ENCODE data around the gene CRYBG2.

CRYBG2 gene

GRCh38 chr1:26297791-26298124, 56.2 kb downstream of the CRYBG2 start:
- no peaks in the 10 kb centered on the region for H3K36me3 ChIP-seq (ENCODE audit: low read depth)
- H3K9me3 ChIP-seq (ENCODE audit: severe bottlenecking): no peaks in the 10 kb centered on the region
- no peak for DNase-seq (ENCODE audit: low spot score)
- no peaks in the 10 kb centered on the region for H3K27me3 ChIP-seq (ENCODE audit: insufficient read depth, poor library complexity, severe bottlenecking)
- no peak overlapping the region for H3K4me3 ChIP-seq (ENCODE audit: severe bottlenecking)
- no peak for TF ChIP-seq CTCF (IDR thresholded peaks at IDR 0.05; ENCODE audit: poor library complexity, severe bottlenecking)
- no peak for ATAC-seq (ENCODE audit: low read depth)
- peaks cover 21% of the 10 kb centered on the region for H3K4me1 ChIP-seq (ENCODE audit: insufficient read depth, poor library complexity, severe bottlenecking)
- H3K27ac ChIP-seq (ENCODE audit: poor library complexity, severe bottlenecking): peak overlapping the region; percentile 66

- Histone ChIP-seq H3K36me3 (ENCODE audit: low read depth) (no peaks in the 10 kb centered on the region), H3K4me1 (ENCODE audit: insufficient read depth, poor library complexity, severe bottlenecking) (peaks cover 21% of the 10 kb centered on the region), H3K27ac (ENCODE audit: poor library complexity, severe bottlenecking) (peak overlapping the region; percentile 66), H3K27me3 (ENCODE audit: insufficient read depth, poor library complexity, severe bottlenecking) (no peaks in the 10 kb centered on the region), H3K4me3 (ENCODE audit: severe bottlenecking) (no peak overlapping the region), H3K9me3 (ENCODE audit: severe bottlenecking) (no peaks in the 10 kb centered on the region)
- no peak for TF ChIP-seq CTCF (IDR thresholded peaks at IDR 0.05; ENCODE audit: poor library complexity, severe bottlenecking)
- no peak for ATAC-seq (ENCODE audit: low read depth)
- no peak for DNase-seq (ENCODE audit: low spot score)
These were observed 56.7 kb downstream of the CRYBG2 start for GRCh38 chr1:26297057-26297790.

- ATAC-seq (ENCODE audit: low read depth): no peak
- no peaks in the 10 kb centered on the region for H3K36me3 ChIP-seq (ENCODE audit: low read depth)
- DNase-seq (ENCODE audit: low spot score): no peak
- no peak for TF ChIP-seq CTCF (IDR thresholded peaks at IDR 0.05; ENCODE audit: poor library complexity, severe bottlenecking)
- peaks cover 21% of the 10 kb centered on the region for H3K4me1 ChIP-seq (ENCODE audit: insufficient read depth, poor library complexity, severe bottlenecking)
- no peak overlapping the region for H3K27ac ChIP-seq (ENCODE audit: poor library complexity, severe bottlenecking)
- no peaks in the 10 kb centered on the region for H3K27me3 ChIP-seq (ENCODE audit: insufficient read depth, poor library complexity, severe bottlenecking)
- H3K9me3 ChIP-seq (ENCODE audit: severe bottlenecking): no peaks in the 10 kb centered on the region
- H3K4me3 ChIP-seq (ENCODE audit: severe bottlenecking): no peak overlapping the region
These were observed 57.4 kb downstream of the CRYBG2 start for GRCh38 chr1:26296340-26297056.

GRCh38 chr1:26295194-26296138, 58.5 kb downstream of the CRYBG2 start:
- ATAC-seq (ENCODE audit: low read depth): no peak
- no peak for DNase-seq (ENCODE audit: low spot score)
- no peak overlapping the region for H3K27ac ChIP-seq (ENCODE audit: poor library complexity, severe bottlenecking)
- H3K4me3 ChIP-seq (ENCODE audit: severe bottlenecking): no peak overlapping the region
- peaks cover 15% of the 10 kb centered on the region for H3K4me1 ChIP-seq (ENCODE audit: insufficient read depth, poor library complexity, severe bottlenecking)
- TF ChIP-seq CTCF (IDR thresholded peaks at IDR 0.05; ENCODE audit: poor library complexity, severe bottlenecking): no peak
- no peaks in the 10 kb centered on the region for H3K27me3 ChIP-seq (ENCODE audit: insufficient read depth, poor library complexity, severe bottlenecking)
- no peaks in the 10 kb centered on the region for H3K9me3 ChIP-seq (ENCODE audit: severe bottlenecking)
- H3K36me3 ChIP-seq (ENCODE audit: low read depth): no peaks in the 10 kb centered on the region

All from RWPE2 (cell line).